GM23338 (cell line): ENCODE results near the gene OPRM1. TPM values are rescaled to one million over a fixed set of nuclear protein-coding genes. Genes with fewer than 3 reads are reported as not detected.

Source experiments
- ATAC-seq: fragments of 200-7000 bp; cut with Tn5 transposase; 3 replicates; pipeline ENCODE4 v1.9.1; 2020
- DNase-seq: peaks from one replicate; pipeline ENCODE4 v3.0.0-alpha.2; 2015; ENCODE audit warnings: low spot score
- H2AFZ ChIP-seq: fragments of 200-600 bp; sonication (generic); 2 replicates; pipeline ENCODE4 v1.8.0; 2016; ENCODE audit warnings: antibody characterized with exemption, mild to moderate bottlenecking, moderate library complexity
- H3F3A ChIP-seq: fragments of 200-600 bp; sonication (generic); replicated peaks from 2 replicates; pipeline ENCODE4 v1.8.0; 2017; ENCODE audit warnings: antibody characterized with exemption, mixed run types, low read depth
- H3K27ac ChIP-seq: fragments of 200-600 bp; sonication (generic); 2 replicates; pipeline ENCODE4 v1.6.1; 2016; ENCODE audit warnings: low read depth
- H3K27me3 ChIP-seq: fragments of 200-600 bp; sonication (generic); 2 replicates; pipeline ENCODE4 v1.8.0; 2016; ENCODE audit warnings: mild to moderate bottlenecking, mixed run types, moderate library complexity; ENCODE audit not compliant: insufficient read depth
- H3K36me3 ChIP-seq: fragments of 200-600 bp; sonication (generic); 2 replicates; pipeline ENCODE4 v1.8.0; 2016; ENCODE audit warnings: mild to moderate bottlenecking; ENCODE audit not compliant: insufficient read depth
- H3K4me1 ChIP-seq: fragments of 200-600 bp; sonication (generic); 2 replicates; pipeline ENCODE4 v1.8.0; 2016; ENCODE audit warnings: mild to moderate bottlenecking, moderate library complexity; ENCODE audit not compliant: insufficient read depth
- H3K4me2 ChIP-seq: fragments of 200-600 bp; sonication (generic); 2 replicates; pipeline ENCODE4 v1.7.1; 2017; ENCODE audit warnings: mixed run types
- H3K4me3 ChIP-seq: fragments of 200-600 bp; sonication (generic); 2 replicates; pipeline ENCODE4 v1.6.1; 2016; ENCODE audit warnings: mixed run types
- H3K79me2 ChIP-seq: fragments of 200-600 bp; sonication (generic); replicated peaks from 2 replicates; pipeline ENCODE4 v1.8.0; 2017; ENCODE audit warnings: mild to moderate bottlenecking; ENCODE audit not compliant: insufficient read depth
- H3K9me2 ChIP-seq: fragments of 200-600 bp; sonication (generic); 2 replicates; pipeline ENCODE4 v1.8.0; 2017; ENCODE audit not compliant: insufficient read depth
- H4K20me1 ChIP-seq: fragments of 200-600 bp; sonication (generic); replicated peaks from 2 replicates; pipeline ENCODE4 v1.8.0; 2017; ENCODE audit warnings: mild to moderate bottlenecking; ENCODE audit not compliant: insufficient read depth
- H3K27ac Mint-ChIP-seq: 2 replicates; pipeline ENCODE4 v1.8.0; 2020; ENCODE audit warnings: inconsistent platforms, mild to moderate bottlenecking, moderate library complexity, mixed read lengths
- H3K27me3 Mint-ChIP-seq: 3 replicates; pipeline ENCODE4 v1.8.0; 2022; ENCODE audit warnings: low read depth, mild to moderate bottlenecking, moderate library complexity, mixed read lengths, inconsistent platforms; ENCODE audit not compliant: insufficient read depth, poor library complexity
- H3K36me3 Mint-ChIP-seq: 3 replicates; pipeline ENCODE4 v1.8.0; 2021; ENCODE audit warnings: low read depth, mild to moderate bottlenecking, inconsistent platforms, moderate library complexity, mixed read lengths
- H3K4me1 Mint-ChIP-seq: 3 replicates; pipeline ENCODE4 v1.8.0; 2020; ENCODE audit warnings: mild to moderate bottlenecking, inconsistent platforms, mixed read lengths
- H3K4me3 Mint-ChIP-seq: 3 replicates; pipeline ENCODE4 v1.8.0; 2021; ENCODE audit warnings: moderate library complexity, mild to moderate bottlenecking, inconsistent platforms, mixed read lengths
- H3K9me3 Mint-ChIP-seq: 3 replicates; pipeline ENCODE4 v1.8.0; 2020; ENCODE audit warnings: moderate library complexity, mild to moderate bottlenecking, inconsistent platforms, mixed read lengths
- CREB1 ChIP-seq: fragments of 250-450 bp; sonication (Bioruptor Pico); IDR thresholded peaks from 2 replicates; pipeline ENCODE4 v1.5.0; 2020; ENCODE audit warnings: low read depth, mild to moderate bottlenecking, moderate library complexity
- EZH2phosphoT487 ChIP-seq: fragments of 200-600 bp; sonication (generic); IDR thresholded peaks from one replicate; pipeline ENCODE4 v1.8.1; 2018; ENCODE audit warnings: antibody characterized with exemption; ENCODE audit not compliant: unreplicated experiment
- POLR2AphosphoS5 ChIP-seq: IDR thresholded peaks from 2 replicates; pipeline ENCODE4 v1.6.1; 2016; ENCODE audit warnings: antibody characterized with exemption, low read depth
- ZNF114 ChIP-seq: fragments of 250-450 bp; sonication (Bioruptor Pico); IDR thresholded peaks from 2 replicates; pipeline ENCODE4 v1.5.0; 2020; ENCODE audit warnings: mild to moderate bottlenecking, moderate library complexity
- ZNF331 ChIP-seq: fragments of 250-450 bp; sonication (Bioruptor Pico); IDR thresholded peaks from 2 replicates; pipeline ENCODE4 v1.5.0; 2020; ENCODE audit warnings: low read depth, mild to moderate bottlenecking, moderate library complexity
- polyA plus RNA-seq: library from polyadenylated mRNA; unstranded; fragments of >200 nt; fragmentation: Nextera tagmentation; extraction: Ambion mirVana; gene quantifications from 2 replicates; pipeline ENCODE4 v1.2.1, GENCODE V29; 2016
- total RNA-seq: library from RNA; depleted of rRNA; stranded (reverse); fragments of >200 nt; shearing (Covaris generic); gene quantifications from 2 replicates; pipeline ENCODE4 v1.2.3, GENCODE V29; 2014
- TF ChIP-seq, protein P1 (sequence below): IDR thresholded peaks from 2 replicates; pipeline ENCODE4 v1.6.1; 2016; ENCODE audit warnings: antibody characterized with exemption
- TF ChIP-seq, protein P2 (sequence below): fragments of 250-450 bp; sonication (Bioruptor Pico); IDR thresholded peaks from 2 replicates; pipeline ENCODE4 v1.5.0; 2020; ENCODE audit warnings: mild to moderate bottlenecking, moderate library complexity
- TF ChIP-seq, protein P3 (sequence below): IDR thresholded peaks from one replicate; pipeline ENCODE4 v1.6.1; 2018; ENCODE audit warnings: antibody characterized with exemption; ENCODE audit not compliant: unreplicated experiment

The OPRM1 gene
- total and polyA plus RNA-seq, 2 experiments from 2014 or later: 0.52 TPM; not detected in 1

DNA sequence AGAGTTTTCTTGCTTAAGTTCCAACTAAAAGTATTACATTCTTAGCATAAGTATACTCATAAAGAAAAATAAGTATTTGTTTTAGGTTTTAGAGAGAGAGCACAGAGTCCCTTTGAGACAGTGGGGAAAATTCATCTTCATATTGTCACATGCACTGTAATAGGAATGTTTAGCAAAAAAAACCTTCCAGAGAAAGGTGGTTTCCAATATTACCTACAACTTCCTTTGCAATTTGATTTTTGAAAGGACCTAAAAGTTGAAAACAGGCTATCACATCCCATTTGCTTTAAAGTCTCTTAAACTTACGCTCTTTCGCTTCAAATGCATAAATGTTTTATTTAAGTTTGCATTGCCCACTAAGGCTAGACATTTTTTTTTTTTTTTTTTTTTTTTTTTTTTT is 86.4 kb downstream of the OPRM1 start:
- Histone ChIP-seq H3K79me2 (no peaks in the 10 kb centered on the region), H2AFZ (no peak overlapping the region), H3F3A (no peaks in the 10 kb centered on the region), H3K9me2 (0 out of 2 replicates have a peak, but pooled peaks cover 6% of the 10 kb centered on the region), H3K27me3 (no peaks in the 10 kb centered on the region), H3K27ac (no peak overlapping the region), H3K4me3 (no peak overlapping the region), H3K36me3 (0 out of 2 replicates have a peak, but pooled peaks cover 4% of the 10 kb centered on the region), H3K4me2 (no peak overlapping the region), H3K4me1 (peaks cover 10% of the 10 kb centered on the region; the same call in 1 of the 2 replicates), H4K20me1 (no peaks in the 10 kb centered on the region)
- peaks cover 32% of the 10 kb centered on the region for H3K9me3 Mint-ChIP-seq
- DNase-seq (no peak), ATAC-seq (no peak)
- TF ChIP-seq POLR2AphosphoS5 (no peak), ZNF114 (CRISPR knock-in tag) (no peak), CREB1 (CRISPR knock-in tag) (no peak), ZNF331 (CRISPR knock-in tag) (no peak), EZH2phosphoT487 (no peak)
- TF ChIP-seq, protein P1, sequence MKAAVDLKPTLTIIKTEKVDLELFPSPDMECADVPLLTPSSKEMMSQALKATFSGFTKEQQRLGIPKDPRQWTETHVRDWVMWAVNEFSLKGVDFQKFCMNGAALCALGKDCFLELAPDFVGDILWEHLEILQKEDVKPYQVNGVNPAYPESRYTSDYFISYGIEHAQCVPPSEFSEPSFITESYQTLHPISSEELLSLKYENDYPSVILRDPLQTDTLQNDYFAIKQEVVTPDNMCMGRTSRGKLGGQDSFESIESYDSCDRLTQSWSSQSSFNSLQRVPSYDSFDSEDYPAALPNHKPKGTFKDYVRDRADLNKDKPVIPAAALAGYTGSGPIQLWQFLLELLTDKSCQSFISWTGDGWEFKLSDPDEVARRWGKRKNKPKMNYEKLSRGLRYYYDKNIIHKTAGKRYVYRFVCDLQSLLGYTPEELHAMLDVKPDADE: no peak
- TF ChIP-seq, protein P2, sequence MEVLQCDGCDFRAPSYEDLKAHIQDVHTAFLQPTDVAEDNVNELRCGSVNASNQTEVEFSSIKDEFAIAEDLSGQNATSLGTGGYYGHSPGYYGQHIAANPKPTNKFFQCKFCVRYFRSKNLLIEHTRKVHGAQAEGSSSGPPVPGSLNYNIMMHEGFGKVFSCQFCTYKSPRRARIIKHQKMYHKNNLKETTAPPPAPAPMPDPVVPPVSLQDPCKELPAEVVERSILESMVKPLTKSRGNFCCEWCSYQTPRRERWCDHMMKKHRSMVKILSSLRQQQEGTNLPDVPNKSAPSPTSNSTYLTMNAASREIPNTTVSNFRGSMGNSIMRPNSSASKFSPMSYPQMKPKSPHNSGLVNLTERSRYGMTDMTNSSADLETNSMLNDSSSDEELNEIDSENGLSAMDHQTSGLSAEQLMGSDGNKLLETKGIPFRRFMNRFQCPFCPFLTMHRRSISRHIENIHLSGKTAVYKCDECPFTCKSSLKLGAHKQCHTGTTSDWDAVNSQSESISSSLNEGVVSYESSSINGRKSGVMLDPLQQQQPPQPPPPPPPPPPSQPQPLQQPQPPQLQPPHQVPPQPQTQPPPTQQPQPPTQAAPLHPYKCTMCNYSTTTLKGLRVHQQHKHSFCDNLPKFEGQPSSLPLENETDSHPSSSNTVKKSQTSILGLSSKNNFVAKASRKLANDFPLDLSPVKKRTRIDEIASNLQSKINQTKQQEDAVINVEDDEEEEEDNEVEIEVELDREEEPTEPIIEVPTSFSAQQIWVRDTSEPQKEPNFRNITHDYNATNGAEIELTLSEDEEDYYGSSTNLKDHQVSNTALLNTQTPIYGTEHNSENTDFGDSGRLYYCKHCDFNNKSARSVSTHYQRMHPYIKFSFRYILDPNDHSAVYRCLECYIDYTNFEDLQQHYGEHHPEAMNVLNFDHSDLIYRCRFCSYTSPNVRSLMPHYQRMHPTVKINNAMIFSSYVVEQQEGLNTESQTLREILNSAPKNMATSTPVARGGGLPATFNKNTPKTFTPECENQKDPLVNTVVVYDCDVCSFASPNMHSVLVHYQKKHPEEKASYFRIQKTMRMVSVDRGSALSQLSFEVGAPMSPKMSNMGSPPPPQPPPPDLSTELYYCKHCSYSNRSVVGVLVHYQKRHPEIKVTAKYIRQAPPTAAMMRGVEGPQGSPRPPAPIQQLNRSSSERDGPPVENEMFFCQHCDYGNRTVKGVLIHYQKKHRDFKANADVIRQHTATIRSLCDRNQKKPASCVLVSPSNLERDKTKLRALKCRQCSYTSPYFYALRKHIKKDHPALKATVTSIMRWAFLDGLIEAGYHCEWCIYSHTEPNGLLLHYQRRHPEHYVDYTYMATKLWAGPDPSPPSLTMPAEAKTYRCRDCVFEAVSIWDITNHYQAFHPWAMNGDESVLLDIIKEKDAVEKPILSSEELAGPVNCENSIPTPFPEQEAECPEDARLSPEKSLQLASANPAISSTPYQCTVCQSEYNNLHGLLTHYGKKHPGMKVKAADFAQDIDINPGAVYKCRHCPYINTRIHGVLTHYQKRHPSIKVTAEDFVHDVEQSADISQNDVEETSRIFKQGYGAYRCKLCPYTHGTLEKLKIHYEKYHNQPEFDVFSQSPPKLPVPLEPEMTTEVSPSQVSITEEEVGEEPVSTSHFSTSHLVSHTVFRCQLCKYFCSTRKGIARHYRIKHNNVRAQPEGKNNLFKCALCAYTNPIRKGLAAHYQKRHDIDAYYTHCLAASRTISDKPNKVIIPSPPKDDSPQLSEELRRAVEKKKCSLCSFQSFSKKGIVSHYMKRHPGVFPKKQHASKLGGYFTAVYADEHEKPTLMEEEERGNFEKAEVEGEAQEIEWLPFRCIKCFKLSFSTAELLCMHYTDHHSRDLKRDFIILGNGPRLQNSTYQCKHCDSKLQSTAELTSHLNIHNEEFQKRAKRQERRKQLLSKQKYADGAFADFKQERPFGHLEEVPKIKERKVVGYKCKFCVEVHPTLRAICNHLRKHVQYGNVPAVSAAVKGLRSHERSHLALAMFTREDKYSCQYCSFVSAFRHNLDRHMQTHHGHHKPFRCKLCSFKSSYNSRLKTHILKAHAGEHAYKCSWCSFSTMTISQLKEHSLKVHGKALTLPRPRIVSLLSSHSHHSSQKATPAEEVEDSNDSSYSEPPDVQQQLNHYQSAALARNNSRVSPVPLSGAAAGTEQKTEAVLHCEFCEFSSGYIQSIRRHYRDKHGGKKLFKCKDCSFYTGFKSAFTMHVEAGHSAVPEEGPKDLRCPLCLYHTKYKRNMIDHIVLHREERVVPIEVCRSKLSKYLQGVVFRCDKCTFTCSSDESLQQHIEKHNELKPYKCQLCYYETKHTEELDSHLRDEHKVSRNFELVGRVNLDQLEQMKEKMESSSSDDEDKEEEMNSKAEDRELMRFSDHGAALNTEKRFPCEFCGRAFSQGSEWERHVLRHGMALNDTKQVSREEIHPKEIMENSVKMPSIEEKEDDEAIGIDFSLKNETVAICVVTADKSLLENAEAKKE: no peak
- TF ChIP-seq, protein P3, sequence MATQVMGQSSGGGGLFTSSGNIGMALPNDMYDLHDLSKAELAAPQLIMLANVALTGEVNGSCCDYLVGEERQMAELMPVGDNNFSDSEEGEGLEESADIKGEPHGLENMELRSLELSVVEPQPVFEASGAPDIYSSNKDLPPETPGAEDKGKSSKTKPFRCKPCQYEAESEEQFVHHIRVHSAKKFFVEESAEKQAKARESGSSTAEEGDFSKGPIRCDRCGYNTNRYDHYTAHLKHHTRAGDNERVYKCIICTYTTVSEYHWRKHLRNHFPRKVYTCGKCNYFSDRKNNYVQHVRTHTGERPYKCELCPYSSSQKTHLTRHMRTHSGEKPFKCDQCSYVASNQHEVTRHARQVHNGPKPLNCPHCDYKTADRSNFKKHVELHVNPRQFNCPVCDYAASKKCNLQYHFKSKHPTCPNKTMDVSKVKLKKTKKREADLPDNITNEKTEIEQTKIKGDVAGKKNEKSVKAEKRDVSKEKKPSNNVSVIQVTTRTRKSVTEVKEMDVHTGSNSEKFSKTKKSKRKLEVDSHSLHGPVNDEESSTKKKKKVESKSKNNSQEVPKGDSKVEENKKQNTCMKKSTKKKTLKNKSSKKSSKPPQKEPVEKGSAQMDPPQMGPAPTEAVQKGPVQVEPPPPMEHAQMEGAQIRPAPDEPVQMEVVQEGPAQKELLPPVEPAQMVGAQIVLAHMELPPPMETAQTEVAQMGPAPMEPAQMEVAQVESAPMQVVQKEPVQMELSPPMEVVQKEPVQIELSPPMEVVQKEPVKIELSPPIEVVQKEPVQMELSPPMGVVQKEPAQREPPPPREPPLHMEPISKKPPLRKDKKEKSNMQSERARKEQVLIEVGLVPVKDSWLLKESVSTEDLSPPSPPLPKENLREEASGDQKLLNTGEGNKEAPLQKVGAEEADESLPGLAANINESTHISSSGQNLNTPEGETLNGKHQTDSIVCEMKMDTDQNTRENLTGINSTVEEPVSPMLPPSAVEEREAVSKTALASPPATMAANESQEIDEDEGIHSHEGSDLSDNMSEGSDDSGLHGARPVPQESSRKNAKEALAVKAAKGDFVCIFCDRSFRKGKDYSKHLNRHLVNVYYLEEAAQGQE: no peak
- peaks cover 3% of the 10 kb centered on the region for H3K27me3 Mint-ChIP-seq
- peaks cover 15% of the 10 kb centered on the region for H3K4me1 Mint-ChIP-seq
- H3K27ac Mint-ChIP-seq: no peak overlapping the region
- H3K36me3 Mint-ChIP-seq: peaks cover 15% of the 10 kb centered on the region; the same call in 2 of the 3 replicates
- H3K4me3 Mint-ChIP-seq: no peak overlapping the region
